Measurements from ENCODE around the gene CDCA3. TPM values are rescaled to one million over a fixed set of nuclear protein-coding genes. Genes with fewer than 3 reads are reported as not detected.

Gene CDCA3
- total and polyA plus RNA-seq, 2 of the 13 experiments (the other 11 are each of a cell fraction or from before 2014, with no cell fraction given) = 32.7 to 56.5 TPM

- no peak for TF ChIP-seq ZNF280D (CRISPR knock-in tag; IDR thresholded peaks at IDR 0.05)
- TF ChIP-seq ADNP (CRISPR knock-in tag; IDR thresholded peaks at IDR 0.05) = no peak
- TF ChIP-seq TBX2 (CRISPR knock-in tag; IDR thresholded peaks at IDR 0.05; ENCODE audit: borderline replicate concordance) = peak; percentile 94
- TF ChIP-seq CBFB (CRISPR knock-in tag; IDR thresholded peaks at IDR 0.05) = peak; percentile 72; the same call in 1 of the 2 replicates
- TF ChIP-seq ZNF761 (CRISPR knock-in tag; conservative IDR thresholded peaks at IDR 0.05) = peak; percentile 46; the same call in 1 of the 2 replicates
- TF ChIP-seq ATF3 (CRISPR knock-in tag; IDR thresholded peaks at IDR 0.05) = peak; percentile 46; the same call in 1 of the 2 replicates
- TF ChIP-seq ZNF207 (IDR thresholded peaks at IDR 0.05; ENCODE audit: borderline replicate concordance) = no peak
- peak; percentile 34; the same call in 1 of the 2 replicates for TF ChIP-seq ZNF337 (CRISPR knock-in tag; IDR thresholded peaks at IDR 0.05; ENCODE audit: borderline replicate concordance, low read depth)
- TF ChIP-seq, protein P1, sequence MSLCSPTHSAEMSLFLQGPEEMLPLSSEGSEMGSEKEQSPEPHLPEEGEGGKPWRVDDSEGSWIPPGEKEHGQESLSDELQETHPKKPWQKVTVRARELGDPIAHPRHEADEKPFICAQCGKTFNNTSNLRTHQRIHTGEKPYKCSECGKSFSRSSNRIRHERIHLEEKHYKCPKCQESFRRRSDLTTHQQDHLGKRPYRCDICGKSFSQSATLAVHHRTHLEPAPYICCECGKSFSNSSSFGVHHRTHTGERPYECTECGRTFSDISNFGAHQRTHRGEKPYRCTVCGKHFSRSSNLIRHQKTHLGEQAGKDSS (CRISPR knock-in tag; IDR thresholded peaks at IDR 0.05; ENCODE audit: borderline replicate concordance, low read depth) = peak; percentile 65; the same call in 1 of the 2 replicates
- TF ChIP-seq CTCF (CRISPR knock-in tag; IDR thresholded peaks at IDR 0.05) = peak; percentile 87
- TF ChIP-seq HNRNPLL (IDR thresholded peaks at IDR 0.05; ENCODE audit: low read depth, low read length, poor library complexity, severe bottlenecking) = peak; percentile 80
- TF ChIP-seq, protein P2, sequence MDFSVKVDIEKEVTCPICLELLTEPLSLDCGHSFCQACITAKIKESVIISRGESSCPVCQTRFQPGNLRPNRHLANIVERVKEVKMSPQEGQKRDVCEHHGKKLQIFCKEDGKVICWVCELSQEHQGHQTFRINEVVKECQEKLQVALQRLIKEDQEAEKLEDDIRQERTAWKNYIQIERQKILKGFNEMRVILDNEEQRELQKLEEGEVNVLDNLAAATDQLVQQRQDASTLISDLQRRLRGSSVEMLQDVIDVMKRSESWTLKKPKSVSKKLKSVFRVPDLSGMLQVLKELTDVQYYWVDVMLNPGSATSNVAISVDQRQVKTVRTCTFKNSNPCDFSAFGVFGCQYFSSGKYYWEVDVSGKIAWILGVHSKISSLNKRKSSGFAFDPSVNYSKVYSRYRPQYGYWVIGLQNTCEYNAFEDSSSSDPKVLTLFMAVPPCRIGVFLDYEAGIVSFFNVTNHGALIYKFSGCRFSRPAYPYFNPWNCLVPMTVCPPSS (IDR thresholded peaks at IDR 0.05) = no peak
- 0 out of 2 replicates have a peak, but pooled peaks have one; percentile 34 for TF ChIP-seq ZBTB14 (CRISPR knock-in tag; IDR thresholded peaks at IDR 0.05)
- TF ChIP-seq CHD2 (IDR thresholded peaks at IDR 0.05; ENCODE audit: low read depth, low read length) = no peak
- no peak for TF ChIP-seq ZNF343 (CRISPR knock-in tag; IDR thresholded peaks at IDR 0.05)
- no peak for TF ChIP-seq GABPA (IDR thresholded peaks at IDR 0.05; ENCODE audit: low read depth, low read length)
- TF ChIP-seq GABPA (CRISPR knock-in tag; IDR thresholded peaks at IDR 0.05; ENCODE audit: low read depth) = no peak
- TF ChIP-seq ZNF7 (CRISPR knock-in tag; IDR thresholded peaks at IDR 0.05) = no peak
- peak; percentile 47 for TF ChIP-seq ZNF776 (CRISPR knock-in tag; IDR thresholded peaks at IDR 0.05)
- TF ChIP-seq ZNF329 (CRISPR knock-in tag; IDR thresholded peaks at IDR 0.05; ENCODE audit: low read depth) = peak; percentile 65; the same call in 1 of the 2 replicates
- no peak for TF ChIP-seq ZNF224 (CRISPR knock-in tag; IDR thresholded peaks at IDR 0.05)
Measured at GRCh38 chr12:6890789-6891645, 39.9 kb upstream of the CDCA3 start (continued).

Measured in HepG2 (cell line).